ENCODE results near the gene ADGRA3.

GRCh38 chr4:22435652-22436051 is 80.2 kb downstream of the ADGRA3 start:
- no peak for TF ChIP-seq POLR2A (IDR thresholded peaks at IDR 0.05)
- TF ChIP-seq CTCF (IDR thresholded peaks at IDR 0.05 in 4 of 5, conservative IDR thresholded peaks at IDR 0.05 in 1 of 5), result no peak
